HepG2 (cell line): ENCODE results near the gene NOVA2. TPM values are rescaled to one million over a fixed set of nuclear protein-coding genes. Genes with fewer than 3 reads are reported as not detected.

ENCODE experiments used
- FOSL1 ChIP-seq: sonication (generic); formaldehyde crosslinking; IDR thresholded peaks from 2 replicates; pipeline ENCODE4 v1.9.0; 2021; ENCODE audit warnings: missing genetic modification reagents, borderline replicate concordance
- KLF6 ChIP-seq: IDR thresholded peaks from 2 replicates; pipeline ENCODE4 v1.8.0; 2016; ENCODE audit warnings: missing biosample characterization, missing genetic modification reagents
- ZFP82 ChIP-seq: sonication (generic); formaldehyde crosslinking; IDR thresholded peaks from 2 replicates; pipeline ENCODE4 v1.5.1; 2020; ENCODE audit warnings: mild to moderate bottlenecking, missing genetic modification reagents, borderline replicate concordance
- ZNF567 ChIP-seq: sonication (generic); formaldehyde crosslinking; IDR thresholded peaks from 2 replicates; pipeline ENCODE4 v1.8.1; 2023; ENCODE audit warnings: mild to moderate bottlenecking, missing genetic modification reagents, borderline replicate concordance
- polyA plus RNA-seq, 8 experiments: library from polyadenylated mRNA; depleted of rRNA in 3 of 8; stranded (reverse) in 7 of 8; unstranded in 1 of 8; fragments of >200 nt; fragmentation: Illumina TruSeq in 4 of 8; extraction: Trizol in 4 of 8; gene quantifications; 2 replicates each; pipeline versions ENCODE4 v1.2.1 to v1.2.3, GENCODE V29; 2011 to 2016; ENCODE audit warnings: low read depth in 4 of 8, missing spikeins in 1 of 8, mixed read lengths in 1 of 8; ENCODE audit not compliant: insufficient read depth in 1 of 8
- total RNA-seq, 5 experiments: library from RNA; depleted of rRNA; stranded (reverse); fragments of >200 nt; fragmentation: Illumina TruSeq; extraction: Trizol; gene quantifications; 2 replicates each; pipeline ENCODE4 v1.2.3, GENCODE V29; 2016; ENCODE audit warnings: low read depth in 1 of 5
- TF ChIP-seq, protein P1 (sequence below): sonication (generic); formaldehyde crosslinking; IDR thresholded peaks from 2 replicates; pipeline ENCODE4 v1.8.0; 2022; ENCODE audit warnings: missing genetic modification reagents, mild to moderate bottlenecking, inconsistent platforms, borderline replicate concordance
- TF ChIP-seq, protein P2 (sequence below), 2 experiments: sonication (generic) in 1 of 2; formaldehyde crosslinking in 1 of 2; IDR thresholded peaks; 2 replicates each; pipeline versions ENCODE4 v1.5.1 to v1.6.1; 2011 to 2020; ENCODE audit warnings: borderline replicate concordance in 1 of 2, low read depth in 1 of 2, low read length in 1 of 2, mild to moderate bottlenecking in 1 of 2, missing genetic modification reagents in 1 of 2, moderate library complexity in 1 of 2
- TF ChIP-seq, protein P3 (sequence below): IDR thresholded peaks from 2 replicates; pipeline ENCODE4 v1.6.1; 2016; ENCODE audit warnings: mild to moderate bottlenecking
- TF ChIP-seq, protein P4 (sequence below): IDR thresholded peaks from 2 replicates; pipeline ENCODE4 v1.6.1; 2012; ENCODE audit warnings: low read length, improper control_type of control experiment
- TF ChIP-seq, protein P5 (sequence below): IDR thresholded peaks from 2 replicates; pipeline ENCODE4 v1.6.1; 2018; ENCODE audit warnings: missing genetic modification reagents
- TF ChIP-seq, protein P6 (sequence below): sonication (generic); formaldehyde crosslinking; IDR thresholded peaks from 2 replicates; pipeline ENCODE4 v1.8.1; 2023; ENCODE audit warnings: missing genetic modification reagents, mild to moderate bottlenecking, borderline replicate concordance
- TF ChIP-seq, protein P7 (sequence below): sonication (generic); formaldehyde crosslinking; IDR thresholded peaks from 2 replicates; pipeline ENCODE4 v1.4.0; 2020; ENCODE audit warnings: mild to moderate bottlenecking, missing genetic modification reagents

NOVA2 gene
- total and polyA plus RNA-seq, 2 of the 13 experiments (the other 11 are each of a cell fraction or from before 2014, with no cell fraction given) = not detected

DNA sequence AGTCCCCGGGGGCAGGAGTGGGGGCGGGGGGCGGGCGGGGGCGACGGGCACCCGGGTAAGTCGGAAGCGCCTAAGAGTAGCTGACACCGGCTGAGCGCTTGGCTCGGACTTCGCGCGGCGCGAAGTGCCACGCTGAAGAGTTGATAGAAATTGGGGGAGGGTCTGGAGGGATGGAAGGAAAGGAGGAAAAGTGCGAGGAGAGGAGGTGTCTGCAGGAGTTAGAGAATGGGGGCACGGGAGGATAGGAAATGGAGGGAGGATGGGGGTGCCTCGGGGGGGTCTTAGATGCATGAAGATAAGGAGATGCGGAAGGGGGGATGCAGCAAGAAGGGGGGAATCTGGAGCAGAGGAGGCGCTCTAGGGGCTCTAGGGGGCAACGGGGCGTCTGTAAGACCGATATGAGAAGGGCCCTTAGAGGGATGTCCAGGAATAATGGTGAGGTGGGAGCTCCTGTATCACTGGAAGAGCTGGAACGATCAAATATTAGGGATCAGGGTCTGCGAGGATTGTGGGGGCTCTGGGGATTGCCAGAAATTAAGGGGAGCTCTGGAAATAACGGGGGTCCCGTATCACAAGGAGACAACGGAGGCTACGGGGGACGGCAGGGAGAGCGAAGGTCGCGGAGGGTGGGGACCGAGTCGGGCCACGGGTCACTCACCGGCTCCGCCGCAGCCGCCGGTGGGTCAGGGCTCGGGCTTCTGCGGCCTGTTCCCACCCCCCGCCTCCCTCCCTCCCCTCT lies 71.6 kb downstream of the NOVA2 start, which contains the start of gene MYPOP (continued):
- TF ChIP-seq, protein P1, sequence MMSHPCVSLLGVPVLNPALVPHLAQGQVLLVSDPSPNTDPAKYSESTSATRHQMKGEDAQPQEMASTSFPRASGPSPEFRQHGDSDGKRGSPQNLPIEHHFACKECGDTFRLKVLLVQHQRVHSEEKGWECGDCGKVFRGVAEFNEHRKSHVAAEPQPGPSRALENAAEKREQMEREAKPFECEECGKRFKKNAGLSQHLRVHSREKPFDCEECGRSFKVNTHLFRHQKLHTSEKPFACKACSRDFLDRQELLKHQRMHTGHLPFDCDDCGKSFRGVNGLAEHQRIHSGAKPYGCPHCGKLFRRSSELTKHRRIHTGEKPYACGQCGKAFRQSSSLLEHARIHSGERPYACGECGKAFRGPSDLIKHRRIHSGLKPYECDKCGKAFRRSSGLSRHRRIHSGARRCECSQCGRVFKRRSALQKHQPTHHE (CRISPR knock-in tag) = 0 out of 2 replicates have a peak, but pooled peaks have one; percentile 22
- TF ChIP-seq, protein P2, sequence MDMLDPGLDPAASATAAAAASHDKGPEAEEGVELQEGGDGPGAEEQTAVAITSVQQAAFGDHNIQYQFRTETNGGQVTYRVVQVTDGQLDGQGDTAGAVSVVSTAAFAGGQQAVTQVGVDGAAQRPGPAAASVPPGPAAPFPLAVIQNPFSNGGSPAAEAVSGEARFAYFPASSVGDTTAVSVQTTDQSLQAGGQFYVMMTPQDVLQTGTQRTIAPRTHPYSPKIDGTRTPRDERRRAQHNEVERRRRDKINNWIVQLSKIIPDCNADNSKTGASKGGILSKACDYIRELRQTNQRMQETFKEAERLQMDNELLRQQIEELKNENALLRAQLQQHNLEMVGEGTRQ (IDR thresholded peaks at IDR 0.05; ENCODE audit: low read depth, low read length) = no peak
- TF ChIP-seq, protein P2 (CRISPR knock-in tag; IDR thresholded peaks at IDR 0.05; ENCODE audit: borderline replicate concordance) = no peak
- TF ChIP-seq FOSL1 (CRISPR knock-in tag) (no peak), ZFP82 (0 out of 2 replicates have a peak, but pooled peaks have one; percentile 3), KLF6 (CRISPR knock-in tag) (0 out of 2 replicates have a peak, but pooled peaks have one; percentile 46), ZNF567 (no peak)
- TF ChIP-seq, protein P3, sequence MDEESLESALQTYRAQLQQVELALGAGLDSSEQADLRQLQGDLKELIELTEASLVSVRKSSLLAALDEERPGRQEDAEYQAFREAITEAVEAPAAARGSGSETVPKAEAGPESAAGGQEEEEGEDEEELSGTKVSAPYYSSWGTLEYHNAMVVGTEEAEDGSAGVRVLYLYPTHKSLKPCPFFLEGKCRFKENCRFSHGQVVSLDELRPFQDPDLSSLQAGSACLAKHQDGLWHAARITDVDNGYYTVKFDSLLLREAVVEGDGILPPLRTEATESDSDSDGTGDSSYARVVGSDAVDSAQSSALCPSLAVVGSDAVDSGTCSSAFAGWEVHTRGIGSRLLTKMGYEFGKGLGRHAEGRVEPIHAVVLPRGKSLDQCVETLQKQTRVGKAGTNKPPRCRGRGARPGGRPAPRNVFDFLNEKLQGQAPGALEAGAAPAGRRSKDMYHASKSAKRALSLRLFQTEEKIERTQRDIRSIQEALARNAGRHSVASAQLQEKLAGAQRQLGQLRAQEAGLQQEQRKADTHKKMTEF (CRISPR knock-in tag) = peak; percentile 9; the same call in 1 of the 2 replicates
- TF ChIP-seq, protein P4, sequence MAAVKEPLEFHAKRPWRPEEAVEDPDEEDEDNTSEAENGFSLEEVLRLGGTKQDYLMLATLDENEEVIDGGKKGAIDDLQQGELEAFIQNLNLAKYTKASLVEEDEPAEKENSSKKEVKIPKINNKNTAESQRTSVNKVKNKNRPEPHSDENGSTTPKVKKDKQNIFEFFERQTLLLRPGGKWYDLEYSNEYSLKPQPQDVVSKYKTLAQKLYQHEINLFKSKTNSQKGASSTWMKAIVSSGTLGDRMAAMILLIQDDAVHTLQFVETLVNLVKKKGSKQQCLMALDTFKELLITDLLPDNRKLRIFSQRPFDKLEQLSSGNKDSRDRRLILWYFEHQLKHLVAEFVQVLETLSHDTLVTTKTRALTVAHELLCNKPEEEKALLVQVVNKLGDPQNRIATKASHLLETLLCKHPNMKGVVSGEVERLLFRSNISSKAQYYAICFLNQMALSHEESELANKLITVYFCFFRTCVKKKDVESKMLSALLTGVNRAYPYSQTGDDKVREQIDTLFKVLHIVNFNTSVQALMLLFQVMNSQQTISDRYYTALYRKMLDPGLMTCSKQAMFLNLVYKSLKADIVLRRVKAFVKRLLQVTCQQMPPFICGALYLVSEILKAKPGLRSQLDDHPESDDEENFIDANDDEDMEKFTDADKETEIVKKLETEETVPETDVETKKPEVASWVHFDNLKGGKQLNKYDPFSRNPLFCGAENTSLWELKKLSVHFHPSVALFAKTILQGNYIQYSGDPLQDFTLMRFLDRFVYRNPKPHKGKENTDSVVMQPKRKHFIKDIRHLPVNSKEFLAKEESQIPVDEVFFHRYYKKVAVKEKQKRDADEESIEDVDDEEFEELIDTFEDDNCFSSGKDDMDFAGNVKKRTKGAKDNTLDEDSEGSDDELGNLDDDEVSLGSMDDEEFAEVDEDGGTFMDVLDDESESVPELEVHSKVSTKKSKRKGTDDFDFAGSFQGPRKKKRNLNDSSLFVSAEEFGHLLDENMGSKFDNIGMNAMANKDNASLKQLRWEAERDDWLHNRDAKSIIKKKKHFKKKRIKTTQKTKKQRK = no peak
- TF ChIP-seq, protein P5, sequence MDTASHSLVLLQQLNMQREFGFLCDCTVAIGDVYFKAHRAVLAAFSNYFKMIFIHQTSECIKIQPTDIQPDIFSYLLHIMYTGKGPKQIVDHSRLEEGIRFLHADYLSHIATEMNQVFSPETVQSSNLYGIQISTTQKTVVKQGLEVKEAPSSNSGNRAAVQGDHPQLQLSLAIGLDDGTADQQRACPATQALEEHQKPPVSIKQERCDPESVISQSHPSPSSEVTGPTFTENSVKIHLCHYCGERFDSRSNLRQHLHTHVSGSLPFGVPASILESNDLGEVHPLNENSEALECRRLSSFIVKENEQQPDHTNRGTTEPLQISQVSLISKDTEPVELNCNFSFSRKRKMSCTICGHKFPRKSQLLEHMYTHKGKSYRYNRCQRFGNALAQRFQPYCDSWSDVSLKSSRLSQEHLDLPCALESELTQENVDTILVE (CRISPR knock-in tag) = 0 out of 2 replicates have a peak, but pooled peaks have one; percentile 11
- TF ChIP-seq, protein P6, sequence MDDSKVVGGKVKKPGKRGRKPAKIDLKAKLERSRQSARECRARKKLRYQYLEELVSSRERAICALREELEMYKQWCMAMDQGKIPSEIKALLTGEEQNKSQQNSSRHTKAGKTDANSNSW (CRISPR knock-in tag) = no peak
- TF ChIP-seq, protein P7, sequence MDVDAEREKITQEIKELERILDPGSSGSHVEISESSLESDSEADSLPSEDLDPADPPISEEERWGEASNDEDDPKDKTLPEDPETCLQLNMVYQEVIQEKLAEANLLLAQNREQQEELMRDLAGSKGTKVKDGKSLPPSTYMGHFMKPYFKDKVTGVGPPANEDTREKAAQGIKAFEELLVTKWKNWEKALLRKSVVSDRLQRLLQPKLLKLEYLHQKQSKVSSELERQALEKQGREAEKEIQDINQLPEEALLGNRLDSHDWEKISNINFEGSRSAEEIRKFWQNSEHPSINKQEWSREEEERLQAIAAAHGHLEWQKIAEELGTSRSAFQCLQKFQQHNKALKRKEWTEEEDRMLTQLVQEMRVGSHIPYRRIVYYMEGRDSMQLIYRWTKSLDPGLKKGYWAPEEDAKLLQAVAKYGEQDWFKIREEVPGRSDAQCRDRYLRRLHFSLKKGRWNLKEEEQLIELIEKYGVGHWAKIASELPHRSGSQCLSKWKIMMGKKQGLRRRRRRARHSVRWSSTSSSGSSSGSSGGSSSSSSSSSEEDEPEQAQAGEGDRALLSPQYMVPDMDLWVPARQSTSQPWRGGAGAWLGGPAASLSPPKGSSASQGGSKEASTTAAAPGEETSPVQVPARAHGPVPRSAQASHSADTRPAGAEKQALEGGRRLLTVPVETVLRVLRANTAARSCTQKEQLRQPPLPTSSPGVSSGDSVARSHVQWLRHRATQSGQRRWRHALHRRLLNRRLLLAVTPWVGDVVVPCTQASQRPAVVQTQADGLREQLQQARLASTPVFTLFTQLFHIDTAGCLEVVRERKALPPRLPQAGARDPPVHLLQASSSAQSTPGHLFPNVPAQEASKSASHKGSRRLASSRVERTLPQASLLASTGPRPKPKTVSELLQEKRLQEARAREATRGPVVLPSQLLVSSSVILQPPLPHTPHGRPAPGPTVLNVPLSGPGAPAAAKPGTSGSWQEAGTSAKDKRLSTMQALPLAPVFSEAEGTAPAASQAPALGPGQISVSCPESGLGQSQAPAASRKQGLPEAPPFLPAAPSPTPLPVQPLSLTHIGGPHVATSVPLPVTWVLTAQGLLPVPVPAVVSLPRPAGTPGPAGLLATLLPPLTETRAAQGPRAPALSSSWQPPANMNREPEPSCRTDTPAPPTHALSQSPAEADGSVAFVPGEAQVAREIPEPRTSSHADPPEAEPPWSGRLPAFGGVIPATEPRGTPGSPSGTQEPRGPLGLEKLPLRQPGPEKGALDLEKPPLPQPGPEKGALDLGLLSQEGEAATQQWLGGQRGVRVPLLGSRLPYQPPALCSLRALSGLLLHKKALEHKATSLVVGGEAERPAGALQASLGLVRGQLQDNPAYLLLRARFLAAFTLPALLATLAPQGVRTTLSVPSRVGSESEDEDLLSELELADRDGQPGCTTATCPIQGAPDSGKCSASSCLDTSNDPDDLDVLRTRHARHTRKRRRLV (CRISPR knock-in tag) = no peak
